Cardiac fibroblast (primary cell): ENCODE measurements around the gene LANCL3.
"Not testable (repeated sequence)": the region's sequence is repeated elsewhere in the genome, so short reads cannot be mapped to it uniquely, and the experiment has no call there.

Experiments used
- DNase-seq, 2 donors: peaks; one replicate each; pipeline versions ENCODE4 v3.0.0 to v3.0.0-alpha.2; 2010; ENCODE audit warnings: low read depth in 2 of 2
- H3K4me3 ChIP-seq, 2 donors: replicated peaks in 1 of 2; 1 replicate in 1 of 2; 2 replicates in 1 of 2; pipeline ENCODE4 v1.5.1; 2011; ENCODE audit warnings: low read depth in 2 of 2, low read length in 2 of 2, mild to moderate bottlenecking in 2 of 2, moderate library complexity in 1 of 2
- TF ChIP-seq, protein P1 (sequence below): IDR thresholded peaks from one replicate; pipeline ENCODE4 v1.5.1; 2011; ENCODE audit warnings: low read depth, mild to moderate bottlenecking, low read length, inconsistent platforms

LANCL3 gene

DNA sequence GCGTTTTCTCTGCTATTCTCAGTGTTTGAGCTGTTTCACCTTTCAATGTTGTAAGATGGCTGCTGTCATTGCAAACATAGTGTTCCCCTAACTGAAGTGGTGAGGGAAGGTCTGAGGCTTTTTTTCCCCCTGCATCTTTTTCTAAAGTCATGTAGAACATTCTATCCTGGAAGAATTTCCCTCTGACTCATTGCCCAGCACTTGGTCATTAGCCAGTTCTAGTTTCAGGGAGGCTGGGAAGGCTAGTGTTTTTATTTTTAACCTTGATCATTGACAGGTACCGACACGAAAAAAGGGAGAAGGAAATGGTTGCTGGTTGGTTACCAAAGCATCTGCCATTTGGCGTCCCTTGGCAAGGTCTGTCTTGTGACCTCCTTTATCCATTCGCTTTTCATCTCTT, 6.6 kb downstream of the LANCL3 start:
- TF ChIP-seq, protein P1, sequence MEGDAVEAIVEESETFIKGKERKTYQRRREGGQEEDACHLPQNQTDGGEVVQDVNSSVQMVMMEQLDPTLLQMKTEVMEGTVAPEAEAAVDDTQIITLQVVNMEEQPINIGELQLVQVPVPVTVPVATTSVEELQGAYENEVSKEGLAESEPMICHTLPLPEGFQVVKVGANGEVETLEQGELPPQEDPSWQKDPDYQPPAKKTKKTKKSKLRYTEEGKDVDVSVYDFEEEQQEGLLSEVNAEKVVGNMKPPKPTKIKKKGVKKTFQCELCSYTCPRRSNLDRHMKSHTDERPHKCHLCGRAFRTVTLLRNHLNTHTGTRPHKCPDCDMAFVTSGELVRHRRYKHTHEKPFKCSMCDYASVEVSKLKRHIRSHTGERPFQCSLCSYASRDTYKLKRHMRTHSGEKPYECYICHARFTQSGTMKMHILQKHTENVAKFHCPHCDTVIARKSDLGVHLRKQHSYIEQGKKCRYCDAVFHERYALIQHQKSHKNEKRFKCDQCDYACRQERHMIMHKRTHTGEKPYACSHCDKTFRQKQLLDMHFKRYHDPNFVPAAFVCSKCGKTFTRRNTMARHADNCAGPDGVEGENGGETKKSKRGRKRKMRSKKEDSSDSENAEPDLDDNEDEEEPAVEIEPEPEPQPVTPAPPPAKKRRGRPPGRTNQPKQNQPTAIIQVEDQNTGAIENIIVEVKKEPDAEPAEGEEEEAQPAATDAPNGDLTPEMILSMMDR: no peak
- no peak for DNase-seq
- no peak overlapping the region for H3K4me3 ChIP-seq

DNA sequence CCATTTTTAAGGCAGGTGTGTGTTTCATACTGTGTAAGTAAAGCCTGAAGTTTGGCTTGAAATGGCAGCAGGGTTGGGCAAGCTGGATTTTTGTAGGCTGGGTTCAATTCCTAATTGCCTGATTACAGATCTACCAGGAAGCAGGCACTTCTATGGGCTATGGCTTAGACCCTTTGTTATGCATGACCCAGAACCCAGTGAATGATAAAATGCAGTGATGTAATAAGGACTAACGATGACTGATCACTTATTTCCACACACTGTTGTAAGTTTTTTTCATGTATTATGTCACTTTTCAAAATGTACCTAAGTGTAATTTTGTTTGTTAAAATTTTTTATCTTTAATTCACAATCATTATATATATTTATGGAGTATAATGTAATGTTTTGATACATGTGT, 8.6 kb downstream of the LANCL3 start:
- no peak for DNase-seq
- TF ChIP-seq, protein P1: no peak
- no peak overlapping the region for H3K4me3 ChIP-seq

DNA sequence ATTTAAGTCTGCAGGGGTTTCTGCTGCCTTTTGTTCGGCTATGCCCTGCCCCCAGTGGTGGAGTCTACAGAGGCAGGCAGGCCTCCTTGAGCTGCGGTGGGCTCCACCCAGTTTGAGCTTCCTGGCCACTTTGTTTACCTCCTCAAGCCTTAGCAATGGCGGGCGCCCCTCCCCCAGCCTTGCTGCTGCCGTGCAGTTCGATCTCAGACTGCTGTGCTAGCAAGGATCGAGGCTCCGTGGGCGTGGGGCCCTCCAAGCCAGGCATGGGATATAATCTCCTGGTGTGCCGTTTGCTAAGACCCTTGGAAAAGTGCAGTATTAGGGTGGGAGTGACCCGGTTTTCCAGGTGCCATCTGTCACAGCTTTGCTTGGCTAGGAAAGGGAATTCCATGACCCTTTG, 15.9 kb downstream of the LANCL3 start:
- H3K4me3 ChIP-seq, DNase-seq: not testable (repeated sequence)

DNA sequence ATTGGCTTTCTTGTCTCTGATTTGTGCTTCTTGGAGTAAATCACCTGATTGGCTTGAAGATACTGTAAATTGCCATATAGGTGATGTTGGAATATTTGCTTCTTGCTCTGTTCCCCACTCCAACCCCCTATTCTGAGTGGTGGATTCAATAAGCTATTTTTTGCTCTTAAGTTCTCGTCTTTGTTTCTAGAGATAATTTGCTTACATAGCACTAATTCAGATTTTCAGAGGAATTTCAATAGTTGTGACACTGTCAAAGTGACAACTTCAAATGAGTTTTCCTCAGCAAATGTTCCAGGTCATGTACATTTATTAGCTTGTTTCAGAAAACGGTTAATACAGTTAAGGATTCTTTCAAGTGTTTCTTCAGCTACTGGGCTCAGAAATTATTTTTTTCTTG, 18.6 kb downstream of the LANCL3 start:
- H3K4me3 ChIP-seq: no peak overlapping the region
- DNase-seq: no peak
- TF ChIP-seq, protein P1: no peak

DNA sequence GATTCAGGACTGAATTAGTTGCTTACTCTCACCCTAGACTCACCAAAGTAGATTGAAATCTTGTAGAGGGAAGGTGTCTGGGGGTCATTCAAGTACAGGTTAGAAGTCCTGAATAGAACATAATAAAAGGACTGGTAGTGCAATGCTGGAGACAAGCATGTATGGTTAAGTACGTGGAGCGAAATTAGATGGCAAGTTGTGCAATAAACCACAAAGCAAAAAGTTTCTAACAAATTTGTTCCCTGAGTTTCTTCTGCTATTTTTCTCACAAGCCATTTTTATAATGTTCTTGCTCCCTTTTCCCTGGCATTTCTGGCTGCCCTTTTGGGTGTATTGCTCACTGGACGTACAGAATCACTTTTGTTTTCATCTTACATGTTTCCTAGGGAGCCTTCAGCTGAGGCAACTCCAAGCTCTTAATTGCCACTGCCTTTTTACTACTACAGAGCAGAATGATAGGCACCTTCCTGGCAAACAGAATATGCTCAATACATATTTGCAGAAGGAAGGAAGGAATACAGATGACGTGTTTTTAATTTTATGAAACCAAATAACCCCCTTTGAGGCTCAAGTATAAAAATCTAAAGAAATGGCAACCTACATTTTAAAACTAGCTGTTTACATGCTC, 23.4 kb downstream of the LANCL3 start:
- no peak for DNase-seq
- H3K4me3 ChIP-seq: no peak overlapping the region
- TF ChIP-seq, protein P1: no peak

DNA sequence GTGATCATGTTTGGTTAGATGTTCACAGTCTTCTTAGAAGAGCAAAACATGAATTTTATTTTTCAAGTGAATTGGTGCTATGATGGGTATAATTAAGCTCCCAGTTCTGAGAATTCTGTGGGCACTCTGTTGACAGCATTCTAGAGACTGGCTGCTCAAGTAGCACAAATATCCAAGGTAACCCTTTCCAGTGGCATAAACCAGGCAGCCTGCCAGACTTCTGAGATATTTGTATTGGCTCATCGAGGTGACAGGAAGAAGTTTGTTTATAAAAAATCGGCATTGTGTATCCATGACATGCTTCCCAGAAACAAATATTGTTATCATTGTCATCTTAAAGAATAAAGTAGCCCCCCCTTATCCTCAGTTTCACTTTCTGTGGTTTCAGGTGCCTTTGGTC, 28.3 kb downstream of the LANCL3 start:
- TF ChIP-seq, protein P1: no peak
- no peak for DNase-seq
- H3K4me3 ChIP-seq: no peak overlapping the region

DNA sequence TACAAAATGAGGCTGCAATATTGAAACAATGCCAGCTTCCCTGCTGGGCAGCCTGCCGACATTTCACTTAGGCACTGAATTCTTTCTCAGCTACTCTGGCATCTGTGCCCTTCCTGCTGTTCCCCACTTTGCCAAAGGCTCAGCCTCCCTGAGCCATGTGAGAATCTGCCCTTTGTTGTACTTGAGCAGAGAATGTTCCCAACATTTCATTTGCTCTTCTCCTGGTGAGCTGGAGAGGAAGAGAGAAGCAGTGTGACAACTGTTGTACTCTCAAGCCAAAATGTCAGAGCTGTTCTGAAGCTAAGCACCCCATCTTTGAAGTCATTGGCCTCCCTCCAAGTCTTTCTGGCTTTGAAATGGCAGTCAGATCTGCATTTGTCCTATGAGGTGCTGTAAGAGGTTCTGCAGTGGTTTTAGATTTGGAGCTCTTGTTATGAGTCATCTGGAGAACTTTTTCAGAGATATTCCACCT, 32.5 kb downstream of the LANCL3 start:
- TF ChIP-seq, protein P1: no peak
- no peak overlapping the region for H3K4me3 ChIP-seq
- no peak for DNase-seq
